HG02885 (cell line): ENCODE data around the gene LRRC49.
"Not testable (repeated sequence)": the region's sequence is repeated elsewhere in the genome, so short reads cannot be mapped to it uniquely, and the experiment has no call there.

Experiments used
- ATAC-seq: cut with Tn5 transposase; IDR thresholded peaks from one replicate; pipeline ENCODE4 v1.9.1; 2021; ENCODE audit warnings: mild to moderate bottlenecking; ENCODE audit not compliant: unreplicated experiment, poor library complexity

LRRC49 gene, protein sequence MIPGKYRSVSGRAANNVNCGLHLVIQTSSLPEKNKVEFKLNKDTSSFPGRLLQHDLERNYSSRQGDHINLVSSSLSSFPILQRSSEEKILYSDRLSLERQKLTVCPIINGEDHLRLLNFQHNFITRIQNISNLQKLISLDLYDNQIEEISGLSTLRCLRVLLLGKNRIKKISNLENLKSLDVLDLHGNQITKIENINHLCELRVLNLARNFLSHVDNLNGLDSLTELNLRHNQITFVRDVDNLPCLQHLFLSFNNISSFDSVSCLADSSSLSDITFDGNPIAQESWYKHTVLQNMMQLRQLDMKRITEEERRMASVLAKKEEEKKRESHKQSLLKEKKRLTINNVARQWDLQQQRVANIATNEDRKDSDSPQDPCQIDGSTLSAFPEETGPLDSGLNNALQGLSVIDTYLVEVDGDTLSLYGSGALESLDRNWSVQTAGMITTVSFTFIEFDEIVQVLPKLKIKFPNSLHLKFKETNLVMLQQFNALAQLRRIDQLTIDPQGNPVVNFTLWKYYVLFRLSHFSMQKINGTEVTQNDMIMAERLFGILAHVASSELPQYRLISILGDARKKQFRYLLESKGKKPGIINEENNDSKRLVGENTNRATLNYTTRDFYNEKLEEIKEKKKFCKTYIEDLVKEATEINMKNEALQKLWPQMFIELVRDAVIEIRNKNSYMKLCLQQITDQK

DNA sequence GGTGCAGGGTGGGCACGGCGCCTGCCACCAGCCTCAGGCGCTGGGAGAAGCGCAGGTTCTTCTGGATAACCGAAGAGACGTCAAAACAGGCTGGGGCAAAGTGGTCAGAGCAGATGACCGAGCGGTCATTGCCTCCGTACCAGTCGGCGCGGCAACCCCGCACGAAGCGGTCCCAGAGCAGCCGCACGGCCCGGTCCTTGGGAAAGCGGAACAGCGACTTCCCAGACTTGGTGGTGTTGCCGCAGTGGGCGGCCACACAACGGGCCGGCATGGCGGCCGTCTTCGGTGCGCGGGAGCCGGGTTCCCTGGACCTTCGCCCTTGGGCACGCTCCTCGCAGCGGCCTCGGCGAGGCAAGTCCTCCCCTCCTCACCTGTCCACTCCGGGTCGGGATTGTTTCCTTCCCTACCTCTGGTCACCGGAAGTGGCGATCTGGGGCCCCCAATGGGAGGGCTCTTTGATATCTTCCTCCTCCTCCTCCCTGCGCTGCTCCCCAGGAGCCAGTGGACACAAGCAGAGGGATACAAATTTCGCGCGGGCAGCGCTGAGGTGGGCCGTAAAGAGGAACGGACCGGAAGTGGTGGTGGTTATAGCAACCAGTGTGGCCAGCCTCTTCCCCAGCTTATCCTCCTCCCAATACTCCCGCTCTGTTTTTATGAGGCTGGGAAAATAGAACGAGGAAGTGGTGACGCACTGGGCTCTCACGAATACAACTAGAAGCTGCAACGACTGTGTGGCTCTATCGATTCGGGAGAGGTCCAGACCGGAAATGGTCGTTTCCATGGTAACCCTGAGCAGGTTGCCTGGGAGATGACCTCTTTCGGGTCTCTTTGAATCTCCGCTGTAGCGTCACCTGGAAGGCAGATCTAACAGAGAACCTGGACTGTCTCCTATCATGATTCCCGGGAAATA, at the start of gene LRRC49, which contains the start of gene THAP10:
Gene LRRC49 (plus strand): TSS at position 825 of the 910 bp plus-strand sequence. CDS start 69 bp downstream, at position 894.
Gene THAP10 (minus strand): TSS at position 432 of the 910 bp plus-strand sequence. CDS start 161 bp downstream, at position 271.
- ATAC-seq = peak; percentile 82

DNA sequence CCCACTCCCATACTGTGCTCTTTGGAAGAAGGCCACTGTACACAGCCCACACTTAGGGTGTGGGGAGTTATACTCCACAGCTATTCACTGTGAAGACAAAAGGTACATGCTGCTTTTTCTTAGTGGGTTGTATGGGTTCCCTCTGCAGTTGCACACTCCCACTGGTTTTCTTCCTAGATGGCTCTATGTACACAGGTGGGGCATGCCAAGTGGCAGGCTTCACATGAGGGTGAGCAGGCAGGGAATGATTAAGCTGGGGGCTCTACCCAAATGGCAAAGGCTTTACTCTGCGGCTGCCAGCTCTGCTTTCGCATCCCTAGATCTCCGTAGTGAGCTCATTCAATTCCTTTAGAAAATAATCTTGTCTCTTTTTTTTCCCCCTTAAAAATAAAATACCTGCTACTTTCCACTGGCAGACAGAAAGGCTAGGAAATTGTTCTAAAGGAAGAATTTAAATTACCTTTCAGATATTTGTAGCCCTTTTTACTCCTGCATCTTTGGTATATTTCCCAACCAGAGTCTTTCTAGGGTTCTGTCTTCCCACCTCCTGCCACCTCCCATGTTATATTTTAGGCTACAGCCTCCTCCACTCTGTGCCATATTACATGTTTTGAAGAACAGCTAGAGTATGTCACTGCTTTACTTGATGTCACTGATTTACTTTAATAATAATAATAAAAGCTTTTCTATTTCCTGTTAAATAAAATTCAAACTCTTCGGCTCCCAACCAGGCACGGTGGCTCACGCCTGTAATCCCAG, 46.8 kb upstream of the LRRC49 start:
- no peak for ATAC-seq

DNA sequence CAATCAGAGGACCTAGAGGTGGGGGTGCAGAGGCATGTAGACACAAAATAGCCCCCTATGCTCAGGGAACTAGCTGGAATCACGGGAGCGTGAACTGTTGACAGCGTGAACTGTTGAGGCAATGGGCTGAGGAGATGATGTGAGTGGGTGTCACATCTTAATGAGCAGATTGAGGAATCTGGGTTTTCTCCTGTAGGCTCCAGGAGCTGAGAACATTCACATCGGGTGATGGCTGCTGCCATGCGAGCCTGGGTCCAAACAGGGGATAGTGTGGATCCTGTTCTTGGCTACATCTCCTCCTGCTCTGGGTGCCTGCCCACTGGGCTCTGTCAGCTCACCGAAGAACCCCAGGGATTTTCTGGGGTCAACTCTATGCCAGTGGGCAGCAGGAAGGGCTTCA, 40.7 kb upstream of the LRRC49 start:
- ATAC-seq = no peak

DNA sequence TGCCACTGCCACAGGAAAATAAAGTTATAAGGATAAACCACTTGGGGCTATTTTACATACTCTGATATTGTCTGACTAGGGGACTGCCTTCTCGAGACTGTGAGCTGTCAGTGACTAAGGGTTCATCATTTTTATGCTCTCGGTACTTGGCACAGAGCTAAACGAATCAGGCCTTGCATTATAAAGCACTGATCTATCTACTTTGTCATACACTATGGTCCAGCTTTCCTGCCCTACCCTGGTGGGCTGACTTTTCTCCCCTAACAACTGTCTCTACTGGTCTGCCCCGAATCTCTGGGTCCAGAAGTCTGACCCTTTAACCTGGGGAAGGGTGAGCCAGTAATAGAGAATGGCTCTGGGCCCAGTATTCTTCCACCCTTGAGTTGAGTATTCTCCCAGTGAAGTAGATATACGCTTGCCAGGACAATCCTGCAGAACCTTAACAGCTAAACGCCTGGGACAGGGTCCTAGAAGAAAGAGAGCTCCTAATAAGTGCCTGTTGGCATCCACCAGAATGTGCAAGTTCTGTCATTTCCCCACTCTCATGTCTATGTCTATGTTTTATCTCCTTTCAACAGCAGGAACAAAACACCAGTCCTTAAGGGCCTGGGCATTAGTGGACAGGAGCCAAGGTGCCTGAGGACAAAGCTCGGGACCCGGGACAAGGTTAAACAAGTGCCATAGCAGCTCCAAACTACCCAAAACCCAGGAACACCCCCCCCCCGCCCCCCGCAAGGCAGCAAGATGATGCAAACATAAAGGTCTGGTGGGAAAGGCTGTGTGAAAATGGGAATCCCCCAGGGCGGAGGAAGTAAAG, 39.9 kb upstream of the LRRC49 start:
- ATAC-seq = no peak

DNA sequence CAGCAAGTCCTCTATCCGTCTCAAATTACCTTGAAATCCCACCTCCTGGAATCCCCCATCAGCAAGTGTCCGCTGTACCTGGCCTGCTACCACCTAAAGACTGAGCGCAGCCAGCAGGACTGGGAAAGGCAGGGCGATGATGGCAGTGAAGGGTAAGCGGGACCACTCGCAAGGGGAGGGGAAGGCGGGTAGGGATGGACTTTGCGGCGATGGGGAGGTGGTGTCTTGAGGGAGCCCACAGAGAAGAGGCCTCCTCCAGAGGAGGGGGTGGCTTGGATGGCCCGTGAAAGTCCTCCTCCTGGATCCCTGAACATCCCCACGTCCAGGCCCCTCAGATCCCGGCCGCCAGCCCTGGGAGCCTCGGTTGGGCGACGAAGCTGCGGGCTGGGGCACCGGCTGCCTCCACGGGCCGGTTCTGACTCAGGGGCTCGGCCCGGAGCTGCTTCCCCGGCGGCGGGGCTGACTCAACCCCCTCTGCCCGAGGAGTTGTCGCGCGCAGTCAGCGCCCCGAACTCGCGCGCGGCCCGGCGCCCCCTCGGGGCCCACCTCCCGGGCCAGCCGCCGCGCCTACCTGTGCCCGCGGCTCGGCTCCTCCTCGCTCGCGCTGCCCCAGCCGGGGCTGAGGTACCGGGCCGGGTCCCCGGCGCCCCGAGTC, 39.2 kb upstream of the LRRC49 start:
- no peak for ATAC-seq

DNA sequence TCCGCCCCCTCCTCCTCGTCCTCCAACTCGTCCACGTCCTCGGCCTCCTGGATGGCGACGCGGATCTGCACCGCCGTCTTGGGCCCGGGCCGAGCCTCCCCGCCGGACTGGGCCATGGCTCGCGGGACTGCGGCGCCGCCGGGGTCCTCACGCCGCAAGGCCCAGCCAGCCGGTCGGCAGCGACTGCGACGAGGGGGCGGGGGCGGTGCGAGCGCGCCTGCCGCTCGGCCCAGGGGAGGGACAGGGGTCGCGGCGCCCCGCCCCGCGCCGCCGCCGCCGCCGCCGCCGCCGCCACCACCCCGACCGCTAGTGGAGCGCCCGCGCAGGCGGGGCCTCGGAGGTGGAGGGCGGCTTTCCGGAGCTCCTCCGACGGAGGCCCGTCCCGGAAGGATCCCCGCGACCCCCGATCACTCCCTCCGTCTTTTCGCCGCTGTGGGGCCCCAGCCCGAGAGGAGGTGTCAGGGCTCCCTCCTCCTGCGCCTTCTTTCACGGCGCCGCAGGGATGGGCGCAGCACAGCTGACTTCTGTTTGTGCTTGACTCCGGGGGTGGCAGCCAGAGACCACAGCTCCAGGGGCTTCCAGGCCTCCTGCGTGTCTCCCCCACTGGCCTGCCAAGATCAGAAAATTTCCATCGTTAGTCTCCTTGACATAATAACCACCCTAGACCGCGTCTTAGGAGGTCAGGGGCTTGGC, 38.5 kb upstream of the LRRC49 start, which contains the start of gene LARP6:
Gene LARP6 (minus strand): TSS at position 185 of the 693 bp plus-strand sequence. CDS start 69 bp downstream, at position 116.
- no peak for ATAC-seq

DNA sequence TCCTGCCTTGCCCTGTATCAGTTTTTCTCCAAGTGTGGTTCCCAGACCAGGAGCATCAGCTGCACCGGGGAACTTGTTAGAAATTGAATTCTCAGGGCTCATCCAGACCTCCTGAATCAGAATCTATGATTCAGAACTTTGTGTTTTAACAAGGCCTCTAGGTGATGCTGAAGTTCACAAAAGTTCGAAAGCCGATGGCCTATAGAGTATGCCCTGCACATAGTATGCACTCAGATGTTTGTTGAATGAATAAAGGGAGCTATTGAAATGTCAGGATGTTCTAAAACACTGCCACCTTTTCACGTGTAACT, 38.0 kb upstream of the LRRC49 start:
- ATAC-seq = no peak

DNA sequence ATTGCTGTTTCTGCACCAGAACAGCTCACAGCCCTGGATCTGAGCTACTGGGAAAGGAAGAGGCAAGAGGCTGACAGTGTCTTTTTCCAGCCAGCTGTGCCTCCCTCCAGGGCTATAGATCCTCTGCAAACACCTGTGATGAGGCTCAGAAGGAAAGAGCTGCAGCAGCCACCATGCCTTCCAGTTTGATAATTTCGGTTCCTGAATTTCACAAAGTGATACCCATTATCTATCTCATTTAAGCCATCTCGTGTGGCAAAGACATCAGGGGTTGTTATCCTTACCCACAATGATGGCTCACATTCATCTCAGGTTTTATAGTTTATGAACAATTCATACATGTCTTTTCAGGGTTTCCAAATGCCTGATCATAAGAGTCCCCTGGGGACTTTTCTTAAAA, 36.9 kb upstream of the LRRC49 start:
- no peak for ATAC-seq

DNA sequence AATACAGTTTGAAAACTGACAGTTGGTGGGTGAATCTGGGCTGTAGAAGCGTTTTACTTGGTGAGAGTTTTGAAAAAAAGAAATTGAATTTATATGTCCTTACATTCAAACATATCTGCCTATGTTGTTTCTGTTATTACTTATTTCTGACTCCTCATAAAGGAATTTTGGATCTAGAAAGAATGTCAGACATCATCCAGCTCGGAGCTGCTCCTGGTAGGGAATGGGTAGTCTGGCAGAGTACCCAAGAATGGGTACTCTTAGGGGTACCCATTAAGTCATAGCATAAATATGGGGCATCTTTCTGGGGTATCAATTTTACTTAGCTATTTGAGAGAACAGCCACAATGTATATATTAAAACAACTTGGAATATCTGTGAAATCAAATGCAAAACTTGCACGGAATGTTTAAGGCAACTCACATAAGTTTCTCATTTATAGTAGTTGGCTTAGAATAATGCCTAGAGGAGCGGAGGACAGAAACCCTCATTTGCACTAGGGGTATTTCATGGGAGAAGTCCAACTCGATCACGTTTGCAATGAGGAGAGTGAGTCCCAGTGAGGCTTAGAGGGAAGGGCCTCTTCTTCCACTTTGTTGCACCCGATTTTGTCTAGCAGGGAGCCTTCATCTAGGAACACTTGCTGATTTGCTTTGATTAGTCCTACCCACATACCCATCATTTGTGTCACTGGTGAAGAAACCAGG, 36.3 kb upstream of the LRRC49 start:
- no peak for ATAC-seq

DNA sequence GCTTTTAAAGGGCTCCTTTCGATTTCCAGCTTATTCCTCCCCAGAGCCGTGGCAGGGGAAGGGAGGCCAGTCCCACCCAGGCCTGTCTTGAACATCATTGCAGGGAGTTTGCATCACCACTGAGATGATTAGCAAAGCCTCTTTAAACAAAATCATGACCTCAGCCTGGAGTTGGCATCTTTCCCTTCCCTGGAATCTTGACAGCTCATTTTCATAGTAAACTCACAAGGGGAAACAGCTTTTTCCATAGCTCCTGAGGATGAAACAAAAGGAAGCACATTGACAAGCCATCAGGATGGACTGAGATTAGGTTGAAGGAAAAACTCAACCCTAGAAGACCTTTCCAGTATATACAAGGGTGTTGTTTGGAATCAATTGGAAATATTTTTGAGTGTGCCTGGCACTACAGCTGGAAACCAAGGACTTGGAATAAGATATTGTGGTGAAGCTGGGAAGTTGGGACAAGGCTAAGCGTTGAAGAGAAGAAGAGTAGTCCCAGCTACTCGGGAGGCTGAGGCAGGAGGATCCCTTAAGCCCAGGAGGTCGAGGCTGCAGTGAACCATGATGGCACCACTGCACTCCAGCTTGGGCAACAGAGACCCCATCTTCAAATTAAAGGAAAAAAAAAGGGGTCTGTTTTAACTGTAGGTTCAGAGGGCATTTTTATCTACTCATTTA, 35.6 kb upstream of the LRRC49 start:
- ATAC-seq = no peak

DNA sequence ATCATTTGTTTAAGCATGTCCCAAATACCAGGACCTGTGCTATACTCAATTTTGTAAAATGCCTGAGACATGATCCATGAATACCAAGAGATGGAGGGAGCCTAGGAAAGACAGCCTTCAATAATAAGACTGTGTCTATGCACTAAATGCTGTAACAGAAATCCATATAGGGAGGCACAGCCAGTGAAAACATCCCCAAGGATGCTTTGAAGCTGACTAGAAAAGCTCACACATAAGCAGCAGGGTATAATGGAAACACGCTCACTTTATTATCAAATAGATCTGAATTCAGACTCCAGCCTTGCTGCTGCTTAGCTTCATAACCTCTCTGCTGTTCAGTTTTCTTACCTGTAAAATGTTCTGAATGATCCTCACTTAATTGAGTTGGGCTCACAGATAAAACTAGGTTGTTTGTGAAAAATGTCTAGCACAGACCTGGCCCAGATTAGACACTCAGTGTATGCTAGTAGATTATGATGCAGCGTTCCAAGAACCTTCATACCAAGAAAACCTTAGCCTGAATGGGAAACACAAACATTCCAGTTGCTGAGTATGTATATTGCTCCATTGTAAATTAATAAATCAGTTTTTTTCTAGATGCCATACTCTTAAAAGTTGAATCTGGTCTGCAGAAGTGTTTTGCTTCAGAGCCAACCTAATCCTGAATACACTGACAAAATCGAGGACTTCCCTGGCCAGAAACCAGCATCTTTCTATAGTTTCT, 34.9 kb upstream of the LRRC49 start:
- no peak for ATAC-seq

DNA sequence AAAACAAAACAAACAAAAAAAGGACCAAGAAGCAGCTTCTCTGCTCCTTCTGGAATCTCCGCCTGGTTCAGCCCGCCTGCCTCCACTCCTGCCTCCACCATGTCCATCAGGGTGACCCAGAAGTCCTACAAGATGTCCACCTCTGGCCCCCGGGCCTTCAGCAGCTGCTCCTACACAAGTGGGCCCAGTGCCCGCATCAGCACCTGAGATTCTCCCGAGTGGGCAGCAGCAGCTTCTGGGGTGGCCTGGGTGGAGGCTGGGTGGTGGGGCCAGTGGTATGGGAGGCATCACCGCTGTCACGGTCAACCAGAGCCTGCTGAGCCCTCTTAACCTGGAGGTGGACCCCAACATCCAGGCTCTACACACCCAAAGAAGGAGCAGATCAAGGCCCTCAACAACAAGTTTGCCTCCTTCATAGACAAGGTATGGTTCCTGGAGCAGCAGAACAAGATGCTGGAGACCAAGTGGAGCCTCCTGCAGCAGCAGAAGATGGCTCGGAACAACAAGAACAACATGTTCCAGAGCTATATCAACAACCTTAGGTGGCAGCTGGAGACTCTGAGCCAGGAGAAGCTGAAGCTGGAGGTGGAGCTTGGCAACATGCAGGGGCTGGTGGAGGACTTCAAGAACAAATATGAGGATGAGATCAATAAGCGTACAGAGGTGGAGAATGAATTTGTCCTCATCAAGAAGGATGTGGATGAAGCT, 33.9 kb upstream of the LRRC49 start:
- ATAC-seq = not testable (repeated sequence)

DNA sequence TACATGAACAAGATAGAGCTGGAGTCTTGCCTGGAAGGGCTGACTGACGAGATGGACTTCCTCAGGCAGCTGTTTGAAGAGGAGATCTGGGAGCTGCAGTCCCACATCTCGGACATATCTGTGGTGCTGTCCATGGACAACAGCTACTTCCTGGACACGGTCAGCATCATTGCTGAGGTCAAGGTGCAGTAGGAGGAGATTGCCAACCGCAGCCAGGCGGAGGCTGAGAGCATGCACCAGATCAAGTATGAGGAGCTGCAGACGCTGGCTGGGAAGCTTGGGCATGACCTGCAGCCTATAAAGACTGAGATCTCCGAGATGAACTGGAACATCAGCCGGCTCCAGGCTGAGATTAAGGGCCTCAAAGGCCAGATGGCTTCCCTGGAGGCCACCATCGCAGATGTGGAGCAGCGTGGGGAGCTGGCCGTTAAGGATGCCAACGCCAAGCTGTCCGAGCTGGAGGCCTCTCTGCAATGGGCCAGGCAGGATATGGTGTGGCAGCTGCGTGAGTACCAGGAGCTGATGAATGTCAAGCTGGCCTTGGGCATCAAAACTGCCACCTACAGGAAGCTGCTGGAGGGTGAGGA, 33.2 kb upstream of the LRRC49 start:
- ATAC-seq = no peak

DNA sequence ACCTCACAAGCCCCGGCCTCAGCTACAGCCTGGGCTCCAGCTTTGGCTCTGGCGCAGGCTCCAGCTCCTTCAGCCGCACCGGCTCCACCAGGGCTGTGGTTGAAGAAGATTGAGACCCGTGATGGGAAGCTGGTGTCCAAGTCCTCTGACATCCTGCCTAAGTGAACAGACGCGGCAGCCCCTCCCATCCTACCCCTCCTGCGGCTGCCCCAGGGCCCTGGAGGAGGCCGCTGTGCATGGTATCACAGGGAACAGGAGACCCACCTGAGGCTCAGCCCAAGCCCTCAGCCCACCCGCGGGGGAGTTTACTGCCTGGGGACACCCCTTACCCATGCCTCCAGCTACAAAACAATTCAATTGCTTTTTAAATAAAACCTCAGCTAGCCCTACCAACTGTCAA, 32.6 kb upstream of the LRRC49 start:
- ATAC-seq = no peak
